Stimulated activated naive CD4-positive, alpha-beta T cell (primary cell): ENCODE data around the gene LSAMP.
"Not testable (repeated sequence)": the region's sequence is repeated elsewhere in the genome, so short reads cannot be mapped to it uniquely, and the experiment has no call there.

Experiments
- DNase-seq, 6 experiments: peaks; one replicate each; lab custom pipeline; 2025; lab: John Stamatoyannopoulos, UW

Gene LSAMP

GRCh38 chr3:115792206-115792955 is 652.9 kb downstream of the LSAMP start:
- DNase-seq, result peak in 3 of 6 experiments; percentile 51 to 55 (median 52)

GRCh38 chr3:115791271-115792153 is 653.8 kb downstream of the LSAMP start:
- DNase-seq, result not testable (repeated sequence)

GRCh38 chr3:115790759-115791158 is 654.5 kb downstream of the LSAMP start:
- DNase-seq, result no peak

- no peak for DNase-seq
Measured at GRCh38 chr3:115789481-115789880, 655.8 kb downstream of the LSAMP start.

GRCh38 chr3:115788921-115789470 is 656.3 kb downstream of the LSAMP start:
- DNase-seq, result no peak

GRCh38 chr3:115787818-115788217 is 657.5 kb downstream of the LSAMP start:
- DNase-seq, result no peak

GRCh38 chr3:115785782-115786181 is 659.5 kb downstream of the LSAMP start:
- DNase-seq, result no peak

- DNase-seq, result no peak
Measured at GRCh38 chr3:115784739-115785536, 660.3 kb downstream of the LSAMP start.

GRCh38 chr3:115783938-115784738 is 661.1 kb downstream of the LSAMP start:
- peak; percentile 81 to 95 (median 90) for DNase-seq

- not testable (repeated sequence) for DNase-seq
Measured at GRCh38 chr3:115783426-115783825, 661.9 kb downstream of the LSAMP start.

- no peak for DNase-seq
Measured at GRCh38 chr3:115779011-115779410, 666.3 kb downstream of the LSAMP start.

- DNase-seq, result no peak
Measured at GRCh38 chr3:115772951-115773350, 672.3 kb downstream of the LSAMP start.

GRCh38 chr3:115768661-115769060 is 676.6 kb downstream of the LSAMP start:
- DNase-seq, result no peak

- DNase-seq, result no peak
Measured at GRCh38 chr3:115766587-115767482, 678.5 kb downstream of the LSAMP start.

GRCh38 chr3:115761927-115762305 is 683.4 kb downstream of the LSAMP start:
- no peak for DNase-seq

GRCh38 chr3:115760716-115761115 is 684.6 kb downstream of the LSAMP start:
- no peak for DNase-seq

- DNase-seq, result no peak
Measured at GRCh38 chr3:115758076-115758763, 687.1 kb downstream of the LSAMP start.

GRCh38 chr3:115752978-115753377 is 692.3 kb downstream of the LSAMP start:
- DNase-seq, result not testable (repeated sequence)
